Measurements from ENCODE around the gene SOX15. TPM values are rescaled to one million over a fixed set of nuclear protein-coding genes. Genes with fewer than 3 reads are reported as not detected.
A peak's percentile ranks its signal among the peaks of the same experiment; 100 is the strongest.

The SOX15 gene
- total RNA-seq, 2 experiments from 2014 or later = 0.20 TPM; not detected in 1

GRCh38 chr17:7550344-7550743, 39.5 kb downstream of the SOX15 start:
- DNase-seq = no peak
- Mint-ChIP-seq H3K27me3 (ENCODE audit: low read depth) (no peaks in the 10 kb centered on the region), H3K4me3 (no peak overlapping the region), H3K36me3 (ENCODE audit: low read depth) (no peaks in the 10 kb centered on the region), H3K4me1 (ENCODE audit: low read depth) (peaks cover 54% of the 10 kb centered on the region), H3K9me3 (no peaks in the 10 kb centered on the region), H3K27ac (no peak overlapping the region)
- intact Hi-C loops (cut with micrococcal nuclease) = no loop called here
- CTCF ChIA-PET = interaction anchor here (0.6 to 2.5 kb wide), 2 partner anchors 10 to 27 kb away, joined by 3 to 14 read pairs; no protein-coding TSS in a partner anchor

DNA sequence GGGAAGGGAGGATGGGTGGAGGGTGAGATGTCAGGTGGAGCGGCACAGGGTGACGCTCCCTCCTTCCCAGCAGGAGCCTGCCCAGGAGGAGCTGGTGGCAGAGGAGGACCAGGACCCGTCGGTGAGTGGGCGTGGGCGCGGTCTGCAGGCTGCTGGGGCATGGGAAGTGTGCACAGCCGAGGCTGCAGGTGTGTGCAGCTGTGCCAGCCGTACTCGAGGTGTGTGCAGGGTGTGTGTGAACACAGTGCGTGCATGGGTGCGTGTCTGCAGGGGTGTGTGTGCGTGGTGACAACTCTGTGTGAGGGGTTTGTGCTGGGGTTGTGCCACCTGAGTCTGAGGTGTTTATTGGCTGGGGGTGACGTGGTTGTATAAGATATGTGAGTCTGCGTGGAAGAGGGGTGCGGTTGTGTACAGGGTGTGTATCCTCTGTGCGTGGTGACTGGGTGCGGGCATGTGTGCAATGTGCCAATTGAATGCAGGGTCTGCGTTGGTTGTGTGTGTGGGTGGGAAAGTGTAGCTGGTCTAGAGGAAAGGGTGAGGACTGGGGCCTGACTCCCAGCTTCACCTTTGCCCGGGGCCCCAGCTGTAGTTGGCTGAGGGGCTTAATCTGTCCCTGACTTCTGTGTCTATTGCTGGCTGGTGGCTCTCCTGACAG, 40.4 kb downstream of the SOX15 start:
- Mint-ChIP-seq H3K36me3 (ENCODE audit: low read depth) (no peaks in the 10 kb centered on the region), H3K4me3 (peak overlapping the region; percentile 65), H3K4me1 (ENCODE audit: low read depth) (peaks cover 51% of the 10 kb centered on the region), H3K9me3 (no peaks in the 10 kb centered on the region), H3K27me3 (ENCODE audit: low read depth) (no peaks in the 10 kb centered on the region), H3K27ac (peak overlapping the region; percentile 25)
- CTCF ChIA-PET = interaction anchor here (0.6 to 2.5 kb wide), 4 partner anchors 11 to 293 kb away, joined by 3 to 14 read pairs (median 4); no protein-coding TSS in a partner anchor
- DNase-seq = peak; percentile 54
- intact Hi-C loops (cut with micrococcal nuclease) = loop anchor here (1.0 to 2.0 kb wide), 4 partner anchors 12 to 114 kb away; partner anchors contain the start of genes POLR2A, SENP3 and TMEM102

DNA sequence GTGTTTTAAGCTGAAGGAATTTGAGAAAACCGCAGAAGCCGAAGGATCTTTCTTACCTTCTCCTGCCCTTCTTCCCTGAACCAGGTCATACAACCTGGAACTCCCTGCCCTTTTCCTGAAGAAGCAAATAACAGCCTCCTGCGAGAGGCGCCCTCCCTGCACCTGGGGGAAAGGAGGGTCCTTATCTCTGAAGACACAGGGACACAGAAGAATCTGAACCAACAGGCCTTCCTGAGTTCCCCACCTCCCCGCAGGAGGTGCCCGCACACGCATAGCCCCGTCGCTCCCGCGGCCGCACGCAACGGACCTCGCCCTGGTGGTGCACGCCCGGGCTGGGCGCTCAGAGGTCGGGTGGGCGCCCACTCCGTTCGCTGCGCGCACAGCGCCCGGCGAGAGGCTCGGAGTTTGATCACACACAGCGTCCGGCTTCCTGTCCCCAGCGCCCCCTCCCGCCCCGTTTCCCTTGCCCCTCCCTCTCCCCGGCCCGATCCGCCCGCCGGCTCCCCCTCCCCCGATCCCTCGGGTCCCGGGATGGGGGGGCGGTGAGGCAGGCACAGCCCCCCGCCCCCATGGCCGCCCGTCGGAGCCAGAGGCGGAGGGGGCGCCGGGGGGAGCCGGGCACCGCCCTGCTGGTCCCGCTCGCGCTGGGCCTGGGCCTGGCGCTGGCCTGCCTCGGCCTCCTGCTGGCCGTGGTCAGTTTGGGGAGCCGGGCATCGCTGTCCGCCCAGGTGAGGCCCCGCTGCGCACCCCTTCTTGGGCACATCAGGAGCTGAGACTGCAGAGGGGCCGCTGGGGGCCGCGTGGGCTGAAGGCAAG, 41.1 kb downstream of the SOX15 start, which contains the start of gene TNFSF12:
TSS of gene TNFSF12 (plus strand) at position 474 of the 816 bp plus-strand sequence. CDS start at position 570, 96 bp downstream.
- H3K36me3 Mint-ChIP-seq (ENCODE audit: low read depth) = no peaks in the 10 kb centered on the region
- CTCF ChIA-PET = interaction anchor here (0.6 to 2.5 kb wide), 5 partner anchors 12 to 292 kb away, joined by 3 to 14 read pairs (median 5); no protein-coding TSS in a partner anchor
- peak; percentile 69 for DNase-seq
- peak within 1 kb of the TSS; percentile 77 for H3K4me3 Mint-ChIP-seq
- intact Hi-C loops (cut with micrococcal nuclease) = loop anchor here (1.0 to 2.0 kb wide), 4 partner anchors 13 to 113 kb away; partner anchors contain the start of genes POLR2A, SENP3 and TMEM102
- peaks cover 47% of the 10 kb centered on the region for H3K4me1 Mint-ChIP-seq (ENCODE audit: low read depth)
- peak within 1 kb of the TSS; percentile 33 for H3K27ac Mint-ChIP-seq
- no peaks in the 10 kb centered on the region for H3K27me3 Mint-ChIP-seq (ENCODE audit: low read depth)
- H3K9me3 Mint-ChIP-seq = no peaks in the 10 kb centered on the region

DNA sequence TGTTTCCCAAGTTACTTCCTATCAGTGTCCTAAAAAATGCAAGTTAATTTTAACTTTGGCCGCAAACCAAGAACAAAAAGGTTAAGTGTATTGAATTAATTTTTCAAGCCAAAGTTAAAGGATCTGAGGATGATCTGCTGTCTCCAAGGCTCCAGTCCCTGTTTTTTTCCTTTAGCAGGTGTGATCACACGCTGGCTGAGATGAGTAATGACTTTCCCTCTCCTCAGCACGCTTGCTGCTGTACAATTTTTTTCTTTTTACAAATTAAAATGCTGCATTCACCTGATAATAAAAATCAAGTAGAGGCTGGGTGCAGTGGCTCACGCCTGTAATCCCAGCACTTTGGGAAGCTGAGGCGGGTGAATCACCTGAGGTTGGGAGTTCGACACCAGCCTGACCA, 45.0 kb downstream of the SOX15 start:
- no peaks in the 10 kb centered on the region for H3K36me3 Mint-ChIP-seq (ENCODE audit: low read depth)
- H3K4me3 Mint-ChIP-seq = no peak overlapping the region
- CTCF ChIA-PET = no interaction called here
- H3K27ac Mint-ChIP-seq = no peak overlapping the region
- H3K9me3 Mint-ChIP-seq = no peaks in the 10 kb centered on the region
- intact Hi-C loops (cut with micrococcal nuclease) = no loop called here
- no peaks in the 10 kb centered on the region for H3K27me3 Mint-ChIP-seq (ENCODE audit: low read depth)
- DNase-seq = no peak
- H3K4me1 Mint-ChIP-seq (ENCODE audit: low read depth) = peaks cover 14% of the 10 kb centered on the region

GRCh38 chr17:7541074-7541621, 48.7 kb downstream of the SOX15 start:
- H3K27ac Mint-ChIP-seq = no peak overlapping the region
- H3K36me3 Mint-ChIP-seq (ENCODE audit: low read depth) = no peaks in the 10 kb centered on the region
- CTCF ChIA-PET = interaction anchor here (1.0 to 1.6 kb wide), 2 partner anchors 20 to 147 kb away, joined by 4 to 5 read pairs; no protein-coding TSS in a partner anchor
- no peaks in the 10 kb centered on the region for H3K4me1 Mint-ChIP-seq (ENCODE audit: low read depth)
- H3K9me3 Mint-ChIP-seq = no peaks in the 10 kb centered on the region
- no peaks in the 10 kb centered on the region for H3K27me3 Mint-ChIP-seq (ENCODE audit: low read depth)
- no peak overlapping the region for H3K4me3 Mint-ChIP-seq
- no peak for DNase-seq
- intact Hi-C loops (cut with micrococcal nuclease) = no loop called here

- intact Hi-C loops (cut with micrococcal nuclease) = no loop called here
- Mint-ChIP-seq H3K4me1 (ENCODE audit: low read depth) (no peaks in the 10 kb centered on the region), H3K4me3 (no peak overlapping the region), H3K9me3 (no peaks in the 10 kb centered on the region), H3K27me3 (ENCODE audit: low read depth) (no peaks in the 10 kb centered on the region), H3K27ac (no peak overlapping the region), H3K36me3 (ENCODE audit: low read depth) (no peaks in the 10 kb centered on the region)
- DNase-seq = no peak
- CTCF ChIA-PET = no interaction called here
Observed at GRCh38 chr17:7538891-7539545, 50.9 kb downstream of the SOX15 start.

Other genes with a start within 250 kb of the SOX15 start
- under 1 TPM; 0.41 to 0.47 TPM for gene KCTD11, start 237.9 kb downstream of the SOX15 start, total RNA-seq
- gene TMEM95, start 234.9 kb downstream of the SOX15 start, total RNA-seq = not detected
- 1 to 10 TPM; 4.0 to 4.8 TPM for gene TNK1, start 209.0 kb downstream of the SOX15 start, total RNA-seq
- 10 to 100 TPM; 58.6 to 59.4 TPM for gene PLSCR3, start 195.6 kb downstream of the SOX15 start, total RNA-seq
- 10 to 100 TPM; 65.6 to 66.3 TPM for gene TMEM256, start 186.0 kb downstream of the SOX15 start, total RNA-seq
- gene NLGN2, start 182.2 kb downstream of the SOX15 start, total RNA-seq = 1 to 10 TPM; 7.7 to 8.9 TPM
- not detected for gene SPEM1, start 169.8 kb downstream of the SOX15 start, total RNA-seq
- gene SPEM2, start 164.5 kb downstream of the SOX15 start, total RNA-seq = not detected
- gene SPEM3, start 161.2 kb downstream of the SOX15 start, total RNA-seq = not detected
- 1 to 10 TPM; 3.3 to 3.5 TPM for gene TMEM102, start 154.7 kb downstream of the SOX15 start, total RNA-seq
- gene FGF11, start 150.6 kb downstream of the SOX15 start, total RNA-seq = 1 to 10 TPM; 1.3 to 1.6 TPM
- gene CHRNB1, start 145.0 kb downstream of the SOX15 start, total RNA-seq = 1 to 10 TPM; 5.1 to 5.9 TPM
- gene ZBTB4, start 110.5 kb downstream of the SOX15 start, total RNA-seq = 1 to 10 TPM; 9.2 to 9.4 TPM
- not detected for gene SLC35G6, start 108.6 kb downstream of the SOX15 start, total RNA-seq
- gene POLR2A, start 105.7 kb downstream of the SOX15 start, total RNA-seq = 100 to 1,000 TPM; 204 to 205 TPM
- gene TNFSF12, start 41.0 kb downstream of the SOX15 start, total RNA-seq = 1 to 10 TPM; 5.8 to 7.4 TPM
- gene TNFSF13, start 31.3 kb downstream of the SOX15 start, total RNA-seq = 1 to 10 TPM; 2.1 to 2.6 TPM
- gene SENP3, start 28.2 kb downstream of the SOX15 start, total RNA-seq = 10 to 100 TPM; 43.2 to 46.9 TPM
- gene CD68, start 10.5 kb downstream of the SOX15 start, total RNA-seq = 10 to 100 TPM; 11.6 to 12.6 TPM
- gene MPDU1, start 6.2 kb downstream of the SOX15 start, total RNA-seq = 10 to 100 TPM; 48.8 to 53.5 TPM
- gene FXR2, start 24.8 kb upstream of the SOX15 start, total RNA-seq = 10 to 100 TPM; 29.7 to 36.8 TPM
- 10 to 100 TPM; 14.3 to 16.9 TPM for gene SAT2, start 37.7 kb upstream of the SOX15 start, total RNA-seq
- not detected for gene SHBG, start 40.0 kb upstream of the SOX15 start, total RNA-seq
- gene ATP1B2, start 60.8 kb upstream of the SOX15 start, total RNA-seq = under 1 TPM; 0.14 to 0.30 TPM
- 100 to 1,000 TPM; 148 to 149 TPM for gene TP53, start 97.4 kb upstream of the SOX15 start, total RNA-seq
- gene WRAP53, start 98.4 kb upstream of the SOX15 start, total RNA-seq = 10 to 100 TPM; 13.7 to 14.7 TPM
- gene EFNB3, start 115.1 kb upstream of the SOX15 start, total RNA-seq = not detected
- not detected for gene DNAH2, start 127.7 kb upstream of the SOX15 start, total RNA-seq
- 10 to 100 TPM; 22.7 to 24.1 TPM for gene KDM6B, start 244.1 kb upstream of the SOX15 start, total RNA-seq

Data from activated naive CD4-positive, alpha-beta T cell treated with anti-CD3 and anti-CD28 coated beads for 36 hours (primary cell).